ENCODE results near the gene OR7E24.
A peak's percentile ranks its signal among the peaks of the same experiment; 100 is the strongest.

The OR7E24 gene

DNA sequence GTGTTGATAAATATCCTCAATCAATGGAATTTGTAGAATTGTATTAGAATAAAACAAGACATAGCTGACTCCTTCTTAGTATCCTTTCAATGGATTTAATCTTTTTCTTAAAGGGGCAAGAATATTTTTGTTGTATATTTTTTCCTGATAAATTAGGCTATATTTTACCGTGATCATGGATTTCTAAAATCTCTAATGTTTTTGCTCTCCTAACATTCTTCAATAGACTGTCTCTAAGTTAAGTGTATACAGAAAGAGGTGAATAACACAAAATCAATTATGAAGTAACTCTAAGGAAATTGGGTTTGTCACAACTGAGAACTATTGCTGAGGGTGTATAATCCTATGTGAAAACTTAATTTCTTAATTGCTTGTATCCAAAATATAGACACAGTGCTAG is at the start of gene OR7E24:
Gene OR7E24, plus strand, starts transcription at position 301 of the 400 bp plus-strand sequence. CDS start 114 bp downstream, outside the sequence.
- DNase-seq: no peak

GRCh38 chr19:9205501-9206113 is 45.1 kb upstream of the OR7E24 start:
- peak; percentile 65 to 66 for DNase-seq

DNA sequence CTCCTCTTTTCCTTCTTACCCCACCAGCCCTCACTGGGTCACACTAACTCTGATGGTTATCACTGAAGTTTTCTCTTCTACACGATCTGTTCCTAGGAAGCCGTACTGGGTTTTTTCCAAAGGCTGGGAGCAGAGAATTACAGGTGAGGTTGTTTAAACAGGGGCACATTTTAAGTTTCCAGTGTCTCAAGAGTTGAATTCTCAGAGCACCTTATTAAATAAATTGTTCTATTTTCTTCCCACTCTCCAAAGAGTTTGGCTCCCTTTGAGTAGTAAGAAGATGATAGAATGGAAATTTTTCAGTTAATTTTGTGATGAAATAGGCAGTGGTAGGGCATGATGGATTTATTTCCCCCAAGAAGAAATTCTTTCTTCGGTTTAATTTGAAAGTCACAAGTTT is 31.2 kb upstream of the OR7E24 start, which contains the start of gene OR7D4:
Gene OR7D4, minus strand, starts transcription at position 101 of the 400 bp plus-strand sequence. CDS start 4,752 bp downstream, outside the sequence.
- DNase-seq: no peak

DNA sequence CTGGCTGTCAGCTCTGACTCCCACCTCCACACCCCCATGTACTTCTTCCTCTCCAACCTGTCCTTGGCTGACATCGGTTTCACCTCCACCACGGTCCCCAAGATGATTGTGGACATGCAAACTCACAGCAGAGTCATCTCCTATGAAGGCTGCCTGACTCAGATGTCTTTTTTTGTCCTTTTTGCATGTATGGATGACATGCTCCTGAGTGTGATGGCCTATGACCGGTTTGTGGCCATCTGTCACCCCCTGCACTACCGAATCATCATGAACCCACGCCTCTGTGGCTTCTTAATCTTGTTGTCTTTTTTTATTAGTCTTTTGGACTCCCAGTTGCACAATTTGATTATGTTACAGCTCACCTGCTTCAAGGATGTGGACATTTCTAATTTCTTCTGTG is 506 bp downstream of the OR7E24 start:
- DNase-seq: no peak

DNA sequence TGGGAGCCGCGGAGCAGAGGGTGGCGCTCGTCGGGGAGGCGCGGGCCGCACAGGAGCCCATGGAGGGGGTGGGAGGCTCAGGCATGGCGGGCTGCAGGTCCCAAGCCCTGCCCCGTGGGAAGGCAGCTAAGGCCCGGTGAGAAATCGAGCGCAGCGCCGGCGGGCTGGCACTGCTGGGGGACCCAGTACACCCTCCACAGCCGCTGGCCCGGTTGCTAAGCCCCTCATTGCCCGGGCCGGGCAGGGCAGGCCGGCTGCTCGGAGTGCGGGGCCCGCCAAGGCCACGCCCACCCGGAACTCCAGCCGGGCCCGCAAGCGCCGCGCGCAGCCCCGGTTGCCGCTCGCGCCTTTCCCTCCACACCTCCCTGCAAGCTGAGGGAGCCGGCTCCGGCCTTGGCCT is 32.8 kb downstream of the OR7E24 start:
- DNase-seq: peak; percentile 4 to 11

- no peak for DNase-seq
Measured at GRCh38 chr19:9289231-9289884, 38.6 kb downstream of the OR7E24 start.

- DNase-seq: no peak
Measured at GRCh38 chr19:9295411-9295849, 44.7 kb downstream of the OR7E24 start.

GRCh38 chr19:9296336-9296735 is 45.6 kb downstream of the OR7E24 start:
- no peak for DNase-seq
